NCI-H2196 treated with DMSO at 0.1 percent for 48 hours (cell line): ENCODE measurements around the gene LBHD2.

ENCODE experiments used
- DNase-seq: peaks from one replicate; lab custom pipeline; 2025; ENCODE audit not compliant: unreplicated experiment; lab: John Stamatoyannopoulos, UW

Gene LBHD2

GRCh38 chr14:103090481-103091020 lies 6.5 kb downstream of the LBHD2 start:
- no peak for DNase-seq

- DNase-seq: no peak
Measured at GRCh38 chr14:103091041-103091882, 7.3 kb downstream of the LBHD2 start.

DNA sequence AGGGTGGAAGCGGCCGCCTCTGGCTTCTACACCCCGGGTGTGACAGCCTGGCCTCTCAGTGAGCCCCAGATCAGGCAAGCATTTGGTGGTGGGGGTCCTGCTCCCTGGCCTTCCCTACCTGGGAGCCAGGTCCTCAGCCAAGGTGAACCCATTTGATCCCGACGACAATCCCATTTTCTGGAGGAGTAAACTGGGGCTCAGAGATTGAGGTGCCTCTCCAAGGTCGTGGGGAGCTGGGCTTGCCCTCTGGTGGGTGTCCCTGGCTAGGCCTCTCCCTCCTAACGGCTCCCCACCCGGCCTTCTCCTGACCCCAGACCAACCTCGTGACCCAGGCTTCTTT lies 7.8 kb downstream of the LBHD2 start:
- DNase-seq: no peak

DNA sequence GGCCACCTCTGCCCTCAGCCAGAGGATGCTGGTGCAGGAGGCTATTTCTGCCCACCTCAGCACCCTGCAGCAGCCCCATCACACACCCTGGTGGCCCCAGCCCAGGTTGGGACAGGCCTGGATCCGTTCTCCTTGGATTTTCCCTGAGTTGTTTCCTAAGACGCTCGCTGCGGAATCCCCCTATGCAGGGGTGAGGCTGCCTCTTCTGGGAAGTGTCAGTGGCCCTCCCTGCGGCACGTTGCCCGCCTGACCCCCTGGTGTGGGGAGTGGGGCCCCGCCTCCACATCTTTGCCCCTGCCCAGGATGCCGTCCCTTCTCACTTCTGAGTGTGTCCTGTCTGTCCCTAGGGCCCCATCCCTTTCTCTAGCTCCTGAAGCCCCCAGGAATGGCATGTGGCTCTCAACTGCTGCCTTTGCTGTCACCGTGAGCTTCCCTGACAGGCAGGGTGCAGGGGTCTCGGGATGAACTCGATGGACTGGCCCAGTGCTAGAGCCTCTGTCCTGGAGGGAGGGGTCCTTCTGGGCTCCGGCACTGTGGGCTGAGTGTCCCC lies 9.9 kb downstream of the LBHD2 start:
- DNase-seq: no peak

DNA sequence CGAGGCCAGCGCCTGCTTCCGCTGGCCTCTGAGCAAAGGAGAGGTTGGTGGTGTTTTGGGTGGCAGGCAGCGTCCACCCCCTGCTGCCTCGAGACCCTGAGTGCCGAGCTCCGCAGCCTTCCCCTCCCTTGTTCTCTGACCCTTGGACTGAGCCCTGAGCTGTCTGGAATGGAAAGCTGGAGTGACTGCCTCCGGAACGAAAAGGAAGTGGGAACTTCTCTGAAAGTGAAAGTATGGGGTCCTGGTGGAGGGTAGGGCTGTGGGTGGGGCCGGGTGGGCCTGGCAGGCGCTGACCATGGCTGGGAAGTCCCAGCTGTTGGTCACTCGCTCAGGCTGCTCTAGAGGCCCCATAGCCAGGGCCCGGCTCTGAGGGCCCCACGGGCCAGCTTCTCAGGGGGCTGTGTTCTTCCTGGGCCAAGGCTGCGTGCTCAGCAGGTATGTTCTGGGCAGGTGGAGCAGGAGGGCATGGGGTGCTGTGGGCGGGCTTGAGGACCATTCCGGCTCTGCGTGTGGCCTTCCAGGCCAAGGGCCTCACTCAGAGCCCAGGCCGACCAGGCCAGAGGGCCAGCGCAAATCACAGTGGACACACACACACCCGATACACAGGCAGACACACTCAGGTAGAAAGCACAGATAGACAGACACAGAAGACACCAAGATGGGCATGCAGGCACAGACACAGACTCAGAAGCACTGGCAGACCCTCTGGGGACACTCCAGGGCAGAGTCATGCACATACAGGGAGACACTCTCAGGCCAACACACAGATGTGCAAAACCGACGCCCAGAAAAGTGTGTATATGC lies 10.6 kb downstream of the LBHD2 start, which contains the start of gene EXOC3L4:
EXOC3L4 (plus strand) TSS at position 320 of the 804 bp plus-strand sequence. CDS start 5,495 bp downstream, outside the sequence.
- no peak for DNase-seq

GRCh38 chr14:103095210-103095778 lies 11.3 kb downstream of the LBHD2 start:
- no peak for DNase-seq

DNA sequence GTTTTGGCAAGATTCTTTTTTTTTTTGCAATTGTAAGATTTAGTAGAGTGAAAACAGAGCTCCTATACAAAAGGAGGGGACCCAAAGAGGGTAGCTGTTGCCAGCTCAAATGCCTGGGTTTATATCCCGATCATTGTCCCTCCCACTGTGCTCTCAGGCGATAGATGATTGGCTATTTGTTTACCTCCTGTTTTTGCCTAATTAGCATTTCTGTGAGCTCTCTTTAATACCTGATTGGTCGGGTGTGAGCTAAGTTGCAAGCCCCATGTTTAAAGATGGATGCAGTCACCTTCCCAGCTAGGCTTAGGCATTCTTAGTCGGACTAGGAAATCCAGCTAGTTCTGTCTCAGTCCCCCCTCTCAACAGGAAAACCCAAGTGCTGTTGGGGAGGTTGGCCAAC lies 12.4 kb downstream of the LBHD2 start:
- no peak for DNase-seq

GRCh38 chr14:103097244-103097993 lies 13.4 kb downstream of the LBHD2 start:
- no peak for DNase-seq

DNA sequence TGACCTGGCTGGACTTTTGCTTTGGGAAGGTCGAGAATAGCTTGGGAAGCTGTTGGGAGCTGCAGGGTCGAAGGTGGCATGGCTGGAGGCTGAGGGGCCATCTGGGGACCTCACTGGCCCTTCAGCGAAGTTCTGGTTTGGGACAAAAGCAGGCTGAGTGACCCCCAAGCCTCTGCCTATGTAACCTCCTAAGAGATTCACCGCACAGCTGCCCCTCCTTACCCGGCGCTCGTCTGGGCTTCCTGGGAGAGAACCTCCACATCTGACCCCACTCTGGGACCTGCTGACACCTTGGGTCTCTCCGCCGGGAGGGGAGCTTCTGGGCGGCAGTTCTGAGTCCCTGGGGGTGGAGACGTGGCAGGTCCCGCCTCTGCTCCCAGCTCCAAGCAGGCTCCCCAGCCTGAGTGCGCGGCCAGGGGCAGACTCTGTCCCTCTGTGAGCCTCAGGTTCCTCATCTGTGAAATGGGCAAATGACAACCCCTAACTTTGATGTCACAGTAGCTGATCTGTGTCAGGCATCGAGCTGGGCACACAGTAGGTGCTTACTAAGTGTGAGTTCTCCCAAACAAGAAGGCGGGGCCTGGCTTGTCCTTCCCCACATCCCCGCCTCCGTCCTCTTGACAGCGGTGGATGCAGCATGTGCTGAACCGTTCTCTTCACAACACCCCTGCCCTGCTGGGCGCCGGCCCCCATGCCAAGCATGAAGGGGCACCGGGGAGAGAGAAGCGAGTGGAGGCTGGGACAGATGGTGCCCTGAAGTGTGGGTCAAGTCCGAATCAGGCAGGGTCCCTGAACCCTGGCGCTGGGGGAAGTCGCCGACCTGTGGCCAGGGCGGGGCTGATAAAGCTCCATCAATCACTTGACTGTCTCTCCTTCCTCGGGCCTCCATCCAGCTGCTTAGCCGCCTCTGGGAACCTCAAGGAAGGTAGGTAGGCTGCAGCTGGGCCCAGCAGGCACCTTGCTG lies 14.3 kb downstream of the LBHD2 start:
- DNase-seq: no peak

DNA sequence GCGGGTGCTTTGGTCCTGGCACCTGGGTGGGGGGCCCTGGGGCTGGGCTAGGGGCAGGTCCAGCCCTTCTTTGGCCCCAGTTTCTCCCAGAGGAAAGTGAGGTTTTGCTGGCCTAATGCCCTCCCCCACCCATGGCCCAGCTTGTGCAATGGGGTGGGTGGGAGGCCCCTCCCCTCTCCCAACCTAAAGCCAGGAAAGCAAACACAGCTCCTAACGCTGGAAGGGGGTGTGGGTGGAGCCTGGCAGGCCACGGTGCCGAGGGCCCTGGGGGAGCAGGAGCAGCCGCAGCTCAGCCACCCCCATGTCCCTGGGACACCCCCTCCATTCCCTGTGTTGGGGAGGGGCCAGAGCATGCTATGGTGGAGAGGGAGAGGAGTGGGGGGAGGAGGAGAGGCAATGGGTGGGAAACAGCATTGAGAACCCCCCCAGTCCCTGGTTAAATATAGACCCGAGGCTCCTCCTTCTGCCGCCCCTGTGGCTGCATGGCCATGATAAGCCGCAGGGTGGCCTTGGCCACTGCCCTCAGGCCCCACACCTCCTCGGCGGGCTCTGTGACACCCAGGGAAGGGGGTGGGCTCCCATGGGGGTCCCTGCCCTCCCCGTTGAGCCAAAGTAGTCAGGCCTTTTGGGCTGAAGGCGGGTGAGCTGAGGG lies 15.2 kb downstream of the LBHD2 start:
- DNase-seq: no peak

GRCh38 chr14:103099733-103100280 lies 15.8 kb downstream of the LBHD2 start:
- DNase-seq: no peak

GRCh38 chr14:103100281-103101121 lies 16.5 kb downstream of the LBHD2 start:
- no peak for DNase-seq

DNA sequence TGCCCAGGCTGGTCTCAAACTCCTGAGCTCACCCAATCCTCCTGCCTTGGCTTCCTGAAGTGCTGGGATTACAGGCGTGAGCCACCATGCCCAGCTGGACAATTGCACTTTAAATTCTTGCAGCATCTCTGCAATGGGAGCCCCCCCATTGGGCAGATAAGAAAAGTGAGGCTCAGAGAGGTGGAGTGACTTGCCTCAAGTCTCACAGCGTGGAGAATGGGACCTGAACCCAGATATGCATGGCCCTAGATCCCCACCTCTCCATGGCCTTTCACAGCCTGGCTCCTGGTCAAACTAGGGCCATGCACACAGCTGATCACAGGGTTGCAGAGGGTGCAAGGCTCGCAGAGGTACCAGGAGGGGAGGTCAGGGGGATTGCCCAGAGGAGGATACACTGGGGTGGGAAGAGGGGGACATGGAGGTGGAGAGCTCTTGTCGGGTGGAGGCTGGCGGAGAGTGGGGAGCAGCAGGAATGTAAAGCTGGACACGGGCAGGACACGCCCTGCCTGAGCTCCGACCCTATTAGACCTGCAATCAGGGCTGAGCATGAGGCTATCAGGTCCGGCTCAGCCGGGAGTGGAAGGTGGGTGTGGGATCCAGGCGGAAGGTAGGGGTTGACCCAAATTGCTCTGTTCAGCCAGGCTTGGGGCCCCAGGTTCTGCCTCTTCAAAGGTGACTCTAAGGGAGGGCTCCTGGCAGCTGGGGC lies 17.4 kb downstream of the LBHD2 start:
- DNase-seq: no peak

GRCh38 chr14:103101963-103102688 lies 18.1 kb downstream of the LBHD2 start:
- no peak for DNase-seq

- no peak for DNase-seq
Measured at GRCh38 chr14:103102689-103103260, 18.8 kb downstream of the LBHD2 start.
